Activated naive CD4-positive, alpha-beta T cell treated with anti-CD3 and anti-CD28 coated beads for 36 hours (primary cell): ENCODE measurements around the gene EOGT. TPM values are rescaled to one million over a fixed set of nuclear protein-coding genes. Genes with fewer than 3 reads are reported as not detected.

Experiments
- CTCF ChIA-PET: fragments of 350-600 bp; sonication (Branson Sonifier 250); formaldehyde crosslinking; loops from one replicate; lab custom pipeline; 2021; ENCODE audit warnings: antibody characterized with exemption; lab: Charles Lee
- DNase-seq: peaks from one replicate; pipeline ENCODE4 v3.0.0-alpha.2; 2020
- H3K27ac Mint-ChIP-seq: one replicate; pipeline ENCODE4 v1.8.0; 2021; ENCODE audit warnings: mild to moderate bottlenecking, mixed read lengths
- H3K27me3 Mint-ChIP-seq: one replicate; pipeline ENCODE4 v1.8.0; 2021; ENCODE audit warnings: low read depth, mixed read lengths
- H3K36me3 Mint-ChIP-seq: one replicate; pipeline ENCODE4 v1.8.0; 2021; ENCODE audit warnings: low read depth, mixed read lengths
- H3K4me1 Mint-ChIP-seq: one replicate; pipeline ENCODE4 v1.8.0; 2021; ENCODE audit warnings: low read depth, mixed read lengths
- H3K4me3 Mint-ChIP-seq: one replicate; pipeline ENCODE4 v1.8.0; 2021; ENCODE audit warnings: mild to moderate bottlenecking, moderate library complexity, mixed read lengths
- H3K9me3 Mint-ChIP-seq: one replicate; pipeline ENCODE4 v1.8.0; 2021; ENCODE audit warnings: mixed read lengths
- intact Hi-C: fragments of 100-400 bp; cut with micrococcal nuclease; formaldehyde crosslinking; loops from one replicate; pipeline ENCODE4 v1.15.1; 2023
- total RNA-seq, 2 experiments: library from RNA; stranded (reverse); gene quantifications; one replicate each; pipeline ENCODE4 v1.2.3, GENCODE V29; 2021

EOGT gene
- total RNA-seq, 2 experiments from 2014 or later, result 4.8 TPM

DNA sequence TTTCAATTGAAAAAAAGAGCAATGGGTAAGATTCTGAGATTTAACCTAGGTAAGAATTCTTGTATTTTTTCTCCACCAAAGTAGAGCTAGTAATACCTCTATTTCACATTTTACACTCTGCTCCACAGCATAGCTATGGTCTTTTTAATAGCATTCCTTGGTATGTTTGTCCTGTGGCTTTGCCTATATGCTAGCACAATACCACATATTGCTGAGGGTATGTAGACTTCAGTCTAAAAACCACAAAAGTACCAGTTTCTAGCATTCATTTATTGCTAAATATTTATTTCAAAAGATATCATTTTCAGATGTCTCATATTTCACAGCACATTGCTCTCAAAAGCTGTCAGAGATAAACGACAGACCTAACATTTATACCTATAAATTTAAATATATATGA, 18.2 kb upstream of the EOGT start:
- Mint-ChIP-seq H3K9me3 (no peaks in the 10 kb centered on the region), H3K27me3 (no peaks in the 10 kb centered on the region), H3K27ac (no peak overlapping the region), H3K36me3 (peaks cover 42% of the 10 kb centered on the region), H3K4me3 (no peak overlapping the region), H3K4me1 (peaks cover 8% of the 10 kb centered on the region)
- intact Hi-C loops, result loop anchor here (2.0 kb wide), 2 partner anchors 17 to 21 kb away; partner anchors contain the start of gene TMF1
- CTCF ChIA-PET, result interaction anchor here (1.1 kb wide), 1 partner anchor 14 kb away, joined by 3 read pairs; no protein-coding TSS in a partner anchor
- no peak for DNase-seq

DNA sequence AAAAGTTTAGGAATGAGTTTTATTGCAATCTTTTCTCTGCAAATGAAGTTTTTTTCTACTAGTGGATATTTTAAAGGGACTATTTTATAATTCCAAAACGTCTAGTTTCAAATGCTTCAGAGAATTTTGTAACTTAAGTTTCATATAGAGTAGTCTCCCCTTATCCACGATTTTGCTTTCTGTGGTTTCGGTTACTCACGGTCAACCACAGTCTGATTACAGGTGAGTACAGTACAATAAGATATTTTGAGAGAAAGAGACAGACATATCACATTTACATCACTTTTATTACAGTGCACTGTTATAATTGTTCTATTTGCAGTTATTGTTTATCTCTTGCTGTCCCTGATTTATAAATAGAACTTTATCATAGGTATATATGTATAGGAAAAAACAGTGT, 7.4 kb upstream of the EOGT start:
- Mint-ChIP-seq H3K4me1 (no peaks in the 10 kb centered on the region), H3K4me3 (no peak overlapping the region), H3K9me3 (no peaks in the 10 kb centered on the region), H3K36me3 (peaks cover 18% of the 10 kb centered on the region), H3K27ac (no peak overlapping the region), H3K27me3 (no peaks in the 10 kb centered on the region)
- intact Hi-C loops, result no loop called here
- CTCF ChIA-PET, result interaction anchor here (0.7 to 1.2 kb wide), 2 partner anchors 10 to 373 kb away, joined by 3 to 4 read pairs; no protein-coding TSS in a partner anchor
- no peak for DNase-seq

DNA sequence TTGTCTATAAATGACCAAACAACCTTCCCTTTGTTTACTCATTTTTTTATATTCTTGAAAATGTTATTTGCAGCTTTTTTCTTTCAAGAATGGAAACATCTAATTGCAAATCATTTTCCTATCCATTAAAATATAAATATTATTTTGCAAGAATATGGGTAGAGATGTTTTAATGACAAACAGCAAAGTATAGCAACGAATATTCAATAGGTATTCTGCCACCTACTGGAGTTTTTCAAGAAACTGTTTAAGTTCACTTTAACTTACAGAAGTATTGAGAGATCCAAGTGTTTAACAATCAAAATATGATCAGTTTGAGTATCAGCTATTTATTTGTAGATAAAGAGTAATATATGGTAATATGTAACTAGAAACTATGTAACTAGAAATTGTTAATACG, 6.9 kb upstream of the EOGT start:
- H3K36me3 Mint-ChIP-seq, result peaks cover 13% of the 10 kb centered on the region
- no peaks in the 10 kb centered on the region for H3K4me1 Mint-ChIP-seq
- H3K27ac Mint-ChIP-seq, result no peak overlapping the region
- no peaks in the 10 kb centered on the region for H3K27me3 Mint-ChIP-seq
- intact Hi-C loops, result no loop called here
- H3K9me3 Mint-ChIP-seq, result no peaks in the 10 kb centered on the region
- DNase-seq, result no peak
- CTCF ChIA-PET, result interaction anchor here (0.6 to 1.2 kb wide), 3 partner anchors 10 to 1948 kb away, joined by 3 to 4 read pairs (median 3); no protein-coding TSS in a partner anchor
- no peak overlapping the region for H3K4me3 Mint-ChIP-seq

DNA sequence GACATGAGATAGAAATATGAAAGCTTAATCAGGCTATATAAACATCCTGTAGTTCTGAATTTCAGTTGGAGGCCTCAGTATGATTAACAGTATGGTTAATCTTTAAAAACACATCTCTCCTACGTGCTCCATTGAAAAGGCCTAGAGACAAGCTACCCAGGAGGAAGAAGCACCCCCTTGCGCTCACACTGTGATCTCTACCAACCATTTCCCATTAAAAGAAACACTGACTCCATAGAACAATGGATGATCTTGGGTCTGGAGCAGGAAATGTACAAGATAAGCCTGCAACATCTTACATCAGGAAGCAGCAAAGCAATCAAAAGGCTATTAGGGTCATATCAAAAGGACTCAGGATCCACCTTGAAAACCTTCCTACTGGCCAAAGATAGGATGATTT, 3.4 kb upstream of the EOGT start:
- H3K4me1 Mint-ChIP-seq, result peaks cover 13% of the 10 kb centered on the region
- DNase-seq, result no peak
- H3K27ac Mint-ChIP-seq, result no peak overlapping the region
- no peaks in the 10 kb centered on the region for H3K27me3 Mint-ChIP-seq
- H3K9me3 Mint-ChIP-seq, result no peaks in the 10 kb centered on the region
- intact Hi-C loops, result loop anchor here (10.0 kb wide), 1 partner anchor 1362 kb away; the partner anchor contains the start of gene SUCLG2
- H3K4me3 Mint-ChIP-seq, result no peak overlapping the region
- peaks cover 7% of the 10 kb centered on the region for H3K36me3 Mint-ChIP-seq
- CTCF ChIA-PET, result interaction anchor here (0.6 kb wide), 1 partner anchor 52 kb away, joined by 4 read pairs; no protein-coding TSS in a partner anchor

DNA sequence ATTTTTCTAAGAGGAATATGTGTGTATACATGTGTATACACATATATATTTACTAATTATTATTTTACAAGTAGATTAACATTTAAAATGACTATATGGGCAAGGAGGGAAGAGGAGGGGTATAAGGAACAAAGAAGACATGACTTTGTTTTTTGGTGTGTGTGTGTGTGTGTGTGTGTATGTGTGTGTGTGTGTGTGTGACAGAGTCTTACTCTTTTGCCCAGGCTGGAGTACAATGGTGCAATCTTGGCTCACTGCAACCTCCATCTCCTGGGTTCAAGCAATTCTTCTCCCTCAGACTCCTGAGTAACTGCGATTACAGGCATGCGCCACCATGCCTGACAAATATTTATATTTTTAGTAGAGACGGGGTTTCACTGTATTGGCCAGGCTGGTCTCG, 2.6 kb upstream of the EOGT start:
- intact Hi-C loops, result loop anchor here (10.0 kb wide), 1 partner anchor 1361 kb away; the partner anchor contains the start of gene SUCLG2
- Mint-ChIP-seq H3K27ac (no peak overlapping the region), H3K27me3 (no peaks in the 10 kb centered on the region), H3K4me3 (no peak overlapping the region), H3K4me1 (peaks cover 15% of the 10 kb centered on the region), H3K36me3 (peaks cover 7% of the 10 kb centered on the region), H3K9me3 (no peaks in the 10 kb centered on the region)
- CTCF ChIA-PET, result no interaction called here
- DNase-seq, result no peak

DNA sequence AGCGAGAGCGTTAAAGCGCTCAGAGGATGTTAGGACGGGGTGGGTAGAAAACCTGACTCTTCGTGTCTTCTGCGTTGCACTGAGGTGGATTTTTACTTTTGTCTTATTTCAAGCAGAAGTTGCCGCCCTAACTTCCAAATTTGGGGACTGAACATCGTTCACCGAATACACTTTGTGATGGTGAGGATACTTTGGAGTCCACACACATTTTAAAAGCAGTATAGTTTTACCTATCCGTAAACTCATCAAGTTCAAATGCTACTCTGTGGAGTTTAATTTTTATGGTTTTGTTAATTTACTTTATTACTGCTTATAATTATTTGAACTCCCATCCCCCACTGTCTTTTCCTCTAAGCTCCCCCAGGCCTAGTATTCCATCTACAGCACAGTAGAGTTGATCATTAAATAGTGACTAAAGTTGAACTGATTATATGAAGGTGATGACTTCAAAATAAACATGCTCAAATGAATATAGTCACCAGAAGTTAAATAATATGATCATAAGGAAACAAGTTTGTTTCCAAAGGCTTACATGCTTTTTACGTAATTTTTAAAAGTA, 617 bp upstream of the EOGT start:
- no peak for DNase-seq
- peak overlapping the region; percentile 78 for H3K4me3 Mint-ChIP-seq
- no peaks in the 10 kb centered on the region for H3K9me3 Mint-ChIP-seq
- peaks cover 7% of the 10 kb centered on the region for H3K36me3 Mint-ChIP-seq
- peak overlapping the region; percentile 73 for H3K27ac Mint-ChIP-seq
- no peaks in the 10 kb centered on the region for H3K27me3 Mint-ChIP-seq
- peaks cover 15% of the 10 kb centered on the region for H3K4me1 Mint-ChIP-seq
- intact Hi-C loops, result loop anchor here (2.0 to 10.0 kb wide), 4 partner anchors 19 to 1997 kb away; partner anchors contain the start of gene SUCLG2
- CTCF ChIA-PET, result interaction anchor here (0.7 to 1.2 kb wide), 4 partner anchors 15 to 427 kb away, joined by 3 read pairs; no protein-coding TSS in a partner anchor

DNA sequence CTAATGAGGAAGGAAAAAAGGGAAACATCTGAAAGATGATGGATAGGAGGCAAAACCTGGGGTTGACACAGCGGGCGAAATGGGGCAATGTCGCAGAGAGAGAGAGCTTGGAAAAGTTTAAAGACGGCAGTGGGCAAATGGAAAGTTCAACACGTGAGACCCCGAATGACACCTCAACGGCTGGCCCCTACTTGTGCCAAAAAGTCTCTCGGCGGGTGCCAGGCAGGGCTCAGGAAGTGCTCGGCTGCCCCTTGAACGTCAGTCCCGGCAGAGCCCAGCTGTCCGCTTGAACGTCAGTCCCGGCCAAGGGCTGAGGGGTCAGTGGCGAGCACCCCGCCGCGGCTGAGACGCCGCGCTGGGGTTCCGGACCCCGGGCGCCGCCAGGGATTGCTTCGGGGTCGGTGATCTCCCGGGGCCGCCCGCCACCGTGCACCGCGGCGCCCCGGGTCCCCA, 658 bp downstream of the EOGT start:
- H3K4me1 Mint-ChIP-seq, result peaks cover 15% of the 10 kb centered on the region

DNA sequence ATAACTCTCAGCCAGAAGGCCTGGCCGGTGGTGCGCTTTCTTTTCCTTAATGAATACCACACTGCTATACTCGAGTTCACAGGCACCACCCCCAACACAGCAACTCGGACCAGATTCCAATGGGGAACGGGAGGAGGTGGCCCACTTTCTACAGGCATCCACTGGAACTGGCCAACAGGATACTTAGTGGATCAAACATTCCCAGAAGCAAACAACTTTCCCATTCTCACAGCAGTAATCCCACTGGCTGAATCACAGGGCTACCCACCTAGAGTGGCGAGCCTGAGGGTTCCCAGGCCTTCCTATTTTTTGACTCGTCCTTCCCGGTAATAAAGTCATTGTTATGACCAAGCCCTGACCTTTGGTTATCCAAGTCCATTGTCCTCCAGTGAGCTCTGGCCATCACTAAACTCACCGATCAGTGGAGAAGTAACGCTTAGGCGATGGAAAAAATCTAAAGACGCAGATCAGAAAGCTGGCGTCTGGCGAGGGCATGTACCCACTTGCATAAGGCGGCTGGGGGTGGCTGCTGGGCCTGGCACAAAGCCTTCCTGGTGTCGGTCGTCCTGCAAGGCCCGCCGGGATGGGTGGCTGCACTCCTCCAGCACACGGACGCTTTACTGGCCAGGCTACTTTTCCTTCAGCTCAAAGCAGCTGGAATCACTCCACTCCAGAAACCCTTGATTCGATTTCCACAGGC, 1.2 kb downstream of the EOGT start:
- CTCF ChIA-PET, result interaction anchor here (0.9 kb wide), 1 partner anchor 12 kb away, joined by 3 read pairs; no protein-coding TSS in a partner anchor

More for the DNA sequence above, 658 bp downstream of the EOGT start:
- CTCF ChIA-PET, result no interaction called here
- DNase-seq, result no peak
- Mint-ChIP-seq H3K36me3 (peaks cover 7% of the 10 kb centered on the region), H3K9me3 (no peaks in the 10 kb centered on the region), H3K27ac (no peak overlapping the region), H3K4me3 (peak overlapping the region; percentile 78), H3K27me3 (no peaks in the 10 kb centered on the region)
- intact Hi-C loops, result loop anchor here (1.0 to 10.0 kb wide), 6 partner anchors 39 to 1996 kb away; partner anchors contain the start of genes ARL6IP5, SUCLG2 and TMF1

DNA sequence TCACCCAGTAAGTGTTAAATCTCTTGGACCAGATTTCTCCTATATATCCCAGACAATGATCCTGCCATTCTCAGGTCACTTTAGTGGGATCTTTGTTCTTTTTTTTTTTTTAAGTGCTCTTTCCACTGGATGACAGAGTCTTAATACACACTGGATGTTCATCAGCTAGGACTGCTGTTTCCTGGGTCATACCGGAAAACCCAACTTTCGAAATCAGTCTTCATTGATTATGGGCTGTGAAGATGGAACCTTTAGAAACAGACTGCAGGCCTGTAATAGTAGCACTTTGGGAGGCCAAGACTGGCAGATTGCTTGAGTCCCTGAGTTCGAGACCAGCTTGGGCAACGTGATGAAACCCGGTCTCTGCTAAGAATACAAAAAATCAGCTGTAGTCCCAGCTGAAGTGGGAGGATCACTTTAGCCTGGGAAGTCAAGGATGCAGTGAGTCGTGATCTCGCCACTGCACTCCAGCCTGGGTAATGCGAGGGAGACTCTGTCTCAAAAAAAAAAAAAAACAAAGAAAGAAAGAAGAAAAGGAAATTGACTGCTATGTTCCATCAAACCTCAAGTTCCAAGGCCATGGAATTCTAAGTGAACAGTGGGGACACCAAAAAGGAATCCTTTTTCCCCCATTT, 2.3 kb downstream of the EOGT start:
- Mint-ChIP-seq H3K9me3 (no peaks in the 10 kb centered on the region), H3K27me3 (no peaks in the 10 kb centered on the region), H3K27ac (no peak overlapping the region), H3K4me1 (peaks cover 15% of the 10 kb centered on the region), H3K36me3 (peaks cover 2% of the 10 kb centered on the region), H3K4me3 (no peak overlapping the region)
- CTCF ChIA-PET, result interaction anchor here (0.7 to 1.8 kb wide), 4 partner anchors 9 to 76 kb away, joined by 3 to 4 read pairs (median 3); no protein-coding TSS in a partner anchor
- intact Hi-C loops, result loop anchor here (5.0 to 10.0 kb wide), 3 partner anchors 431 to 1994 kb away; partner anchors contain the start of gene SUCLG2
- no peak for DNase-seq

More for the DNA sequence above, 1.2 kb downstream of the EOGT start:
- Mint-ChIP-seq H3K27ac (no peak overlapping the region), H3K4me1 (peaks cover 15% of the 10 kb centered on the region), H3K4me3 (peak overlapping the region; percentile 78), H3K27me3 (no peaks in the 10 kb centered on the region), H3K36me3 (peaks cover 5% of the 10 kb centered on the region), H3K9me3 (no peaks in the 10 kb centered on the region)
- no peak for DNase-seq
- intact Hi-C loops, result loop anchor here (5.0 to 10.0 kb wide), 3 partner anchors 430 to 1995 kb away; partner anchors contain the start of gene SUCLG2

DNA sequence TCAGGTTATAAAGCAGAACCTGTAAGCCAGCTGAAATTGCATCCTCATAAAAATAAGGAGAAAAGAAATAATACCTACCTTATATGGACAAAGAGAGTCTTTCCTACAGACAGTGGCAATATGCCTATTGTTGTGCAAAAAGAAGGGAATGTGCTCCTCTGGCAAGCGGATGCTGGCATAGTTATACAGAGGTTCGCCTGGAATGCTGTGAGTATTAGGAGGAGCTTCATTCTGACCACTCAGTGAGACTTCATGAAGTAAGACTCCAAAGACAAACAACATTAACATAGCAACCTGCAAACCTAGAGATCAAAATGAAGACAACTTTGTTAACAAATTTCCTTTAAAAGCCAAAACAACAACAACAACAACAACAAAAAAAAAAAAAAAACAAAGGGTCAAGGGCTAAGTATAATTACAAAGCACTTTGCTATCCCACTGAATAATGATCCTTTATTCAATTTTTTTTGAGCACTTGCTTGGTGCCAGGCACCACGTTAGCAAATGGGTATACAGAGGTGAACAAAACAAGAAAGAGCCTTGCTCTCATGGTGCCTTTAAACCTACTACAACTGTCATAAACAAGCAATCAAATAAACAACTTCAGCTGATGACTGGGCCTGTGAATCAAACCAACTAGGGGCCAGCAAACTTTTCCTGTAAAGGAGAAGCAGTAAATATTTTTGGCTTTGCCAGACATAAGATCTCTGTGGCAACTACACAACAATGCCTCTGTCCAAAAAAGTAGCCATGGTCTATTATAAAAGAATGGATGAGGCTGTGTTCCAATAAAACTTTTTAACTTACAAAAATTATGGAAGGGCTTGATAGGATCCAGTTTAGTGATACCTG, 3.7 kb downstream of the EOGT start:
- Mint-ChIP-seq H3K27ac (no peak overlapping the region), H3K27me3 (no peaks in the 10 kb centered on the region), H3K9me3 (no peaks in the 10 kb centered on the region), H3K4me3 (no peak overlapping the region), H3K36me3 (peaks cover 9% of the 10 kb centered on the region), H3K4me1 (peaks cover 9% of the 10 kb centered on the region)
- no peak for DNase-seq
- intact Hi-C loops, result loop anchor here (5.0 to 10.0 kb wide), 3 partner anchors 433 to 1992 kb away; partner anchors contain the start of gene SUCLG2
- CTCF ChIA-PET, result interaction anchor here (0.5 to 1.8 kb wide), 5 partner anchors 11 to 152 kb away, joined by 3 to 4 read pairs (median 3); no protein-coding TSS in a partner anchor

DNA sequence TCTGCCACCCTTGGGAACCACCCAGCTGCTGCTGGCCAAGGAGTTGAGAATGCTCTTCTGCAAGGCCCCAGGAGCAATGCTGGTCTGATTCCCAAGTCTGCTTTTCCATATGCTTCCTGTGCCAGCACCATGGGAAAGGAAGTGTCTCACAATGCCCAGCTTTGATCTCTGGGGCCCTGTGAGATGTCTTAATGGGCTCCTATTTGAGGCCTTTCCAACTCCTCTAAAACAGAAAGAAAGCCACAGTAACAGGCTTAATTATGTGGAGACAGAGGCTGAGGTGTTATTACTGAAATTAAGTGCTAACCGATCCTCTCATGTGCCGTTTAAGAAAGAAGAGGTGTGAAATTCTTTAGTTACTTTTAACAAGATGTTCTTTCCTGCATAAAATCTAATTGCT, 4.5 kb downstream of the EOGT start:
- Mint-ChIP-seq H3K36me3 (peaks cover 12% of the 10 kb centered on the region), H3K4me1 (peaks cover 7% of the 10 kb centered on the region), H3K4me3 (no peak overlapping the region), H3K27ac (no peak overlapping the region), H3K27me3 (no peaks in the 10 kb centered on the region), H3K9me3 (no peaks in the 10 kb centered on the region)
- CTCF ChIA-PET, result interaction anchor here (0.6 kb wide), 1 partner anchor 22 kb away, joined by 3 read pairs; no protein-coding TSS in a partner anchor
- intact Hi-C loops, result no loop called here
- DNase-seq, result no peak
